ENCODE results near the gene PDZD2.
"Not testable (repeated sequence)": the region's sequence is repeated elsewhere in the genome, so short reads cannot be mapped to it uniquely, and the experiment has no call there.

Gene PDZD2

GRCh38 chr5:32020946-32021345, 382.0 kb downstream of the PDZD2 start:
- no peak for DNase-seq

- DNase-seq: no peak
These were observed 382.8 kb downstream of the PDZD2 start for GRCh38 chr5:32021771-32022170.

- DNase-seq: no peak
These were observed 383.7 kb downstream of the PDZD2 start for GRCh38 chr5:32022638-32023037.

- no peak for DNase-seq
These were observed 384.9 kb downstream of the PDZD2 start for GRCh38 chr5:32023816-32024215.

GRCh38 chr5:32024751-32025150, 385.8 kb downstream of the PDZD2 start:
- no peak for DNase-seq

GRCh38 chr5:32027093-32027716, 388.3 kb downstream of the PDZD2 start:
- no peak for DNase-seq

- DNase-seq: no peak
These were observed 389.0 kb downstream of the PDZD2 start for GRCh38 chr5:32027717-32028458.

GRCh38 chr5:32029261-32029660, 390.3 kb downstream of the PDZD2 start:
- DNase-seq: no peak

GRCh38 chr5:32029781-32030180, 390.9 kb downstream of the PDZD2 start:
- DNase-seq: no peak

- DNase-seq: no peak
These were observed 391.3 kb downstream of the PDZD2 start for GRCh38 chr5:32030222-32030621.

GRCh38 chr5:32030686-32031085, 391.8 kb downstream of the PDZD2 start:
- no peak for DNase-seq

- DNase-seq: no peak
These were observed 392.2 kb downstream of the PDZD2 start for GRCh38 chr5:32031089-32031488.

GRCh38 chr5:32038523-32038922, 399.6 kb downstream of the PDZD2 start:
- no peak for DNase-seq

GRCh38 chr5:32039133-32039532, 400.2 kb downstream of the PDZD2 start:
- not testable (repeated sequence) for DNase-seq

- DNase-seq: not testable (repeated sequence)
These were observed 400.7 kb downstream of the PDZD2 start for GRCh38 chr5:32039601-32040000.

GRCh38 chr5:32040181-32040695, 401.3 kb downstream of the PDZD2 start:
- DNase-seq: not testable (repeated sequence)

GRCh38 chr5:32042551-32042961, 403.6 kb downstream of the PDZD2 start:
- DNase-seq: no peak

GRCh38 chr5:32043105-32043504, 404.2 kb downstream of the PDZD2 start:
- no peak for DNase-seq

- no peak for DNase-seq
These were observed 405.5 kb downstream of the PDZD2 start for GRCh38 chr5:32044434-32044833.

- no peak for DNase-seq
These were observed 406.0 kb downstream of the PDZD2 start for GRCh38 chr5:32044939-32045338.

- no peak for DNase-seq
These were observed 408.1 kb downstream of the PDZD2 start for GRCh38 chr5:32047056-32047455.

GRCh38 chr5:32051796-32052195, 412.9 kb downstream of the PDZD2 start:
- DNase-seq: no peak

- DNase-seq: no peak
These were observed 417.2 kb downstream of the PDZD2 start for GRCh38 chr5:32055891-32056866.
